Stimulated activated effector memory CD8-positive, alpha-beta T cell treated with anti-CD3 and anti-CD28 coated beads, Interleukin-12 subunit alpha, Interleukin-12 subunit beta, amount 100 ng/mL, for 72 hours (primary cell): ENCODE measurements around the gene PRDX5.

Experiments
- ATAC-seq: fragments of 150-1000 bp; cut with Tn5 transposase; 2 replicates; pipeline ENCODE4 v1.10.0; 2021
- DNase-seq, 2 donors: peaks; one replicate each; pipeline ENCODE4 v3.0.0; 2021 to 2022; ENCODE audit warnings: low spot score in 2 of 2
- H3K27ac Mint-ChIP-seq: one replicate; pipeline ENCODE4 v1.8.0; 2022; ENCODE audit warnings: mild to moderate bottlenecking, mixed read lengths
- H3K36me3 Mint-ChIP-seq: one replicate; pipeline ENCODE4 v1.8.0; 2022; ENCODE audit warnings: mild to moderate bottlenecking, mixed read lengths
- H3K4me1 Mint-ChIP-seq: one replicate; pipeline ENCODE4 v1.8.0; 2022; ENCODE audit warnings: mixed read lengths
- H3K4me3 Mint-ChIP-seq: one replicate; pipeline ENCODE4 v1.8.0; 2022; ENCODE audit warnings: mild to moderate bottlenecking, mixed read lengths
- H3K9me3 Mint-ChIP-seq: one replicate; pipeline ENCODE4 v1.8.0; 2022; ENCODE audit warnings: mixed read lengths

Gene PRDX5

DNA sequence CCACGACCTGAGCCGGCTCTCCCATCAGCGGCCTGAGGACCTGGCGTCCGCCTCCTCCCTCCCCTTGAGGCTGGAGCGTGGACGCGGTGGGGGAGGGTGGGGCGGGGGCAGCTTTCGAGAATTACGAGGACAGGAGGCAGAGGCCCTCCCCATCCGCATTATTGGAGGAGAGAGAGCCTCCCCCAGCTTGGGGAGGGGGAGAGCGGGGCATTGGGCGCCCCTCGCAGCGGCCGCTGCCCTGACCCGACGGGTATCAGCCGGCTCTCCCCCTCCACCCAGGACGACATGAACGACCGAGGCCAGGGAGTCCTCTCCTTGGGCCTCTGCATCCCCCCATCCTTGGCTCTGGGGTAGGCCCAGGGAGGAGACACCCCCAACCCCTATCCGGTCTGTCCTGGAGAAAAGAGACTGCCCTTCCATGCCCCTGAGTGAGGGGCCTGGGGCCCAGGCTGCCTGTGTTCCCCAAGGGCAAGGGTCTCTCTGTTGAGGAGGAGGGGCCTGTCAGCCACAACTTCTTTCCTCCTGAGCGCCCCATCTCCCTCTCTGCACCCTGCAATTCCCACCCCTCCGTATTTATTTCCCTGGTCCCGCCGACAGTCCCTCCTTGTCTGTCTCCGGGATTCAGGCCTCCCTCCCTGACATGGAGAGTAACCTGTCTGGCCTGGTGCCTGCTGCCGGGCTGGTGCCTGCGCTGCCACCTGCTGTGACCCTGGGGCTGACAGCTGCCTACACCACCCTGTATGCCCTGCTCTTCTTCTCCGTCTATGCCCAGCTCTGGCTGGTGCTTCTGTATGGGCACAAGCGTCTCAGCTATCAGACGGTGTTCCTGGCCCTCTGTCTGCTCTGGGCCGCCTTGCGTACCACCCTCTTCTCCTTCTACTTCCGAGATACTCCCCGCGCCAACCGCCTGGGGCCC is 31.8 kb upstream of the PRDX5 start:
- Mint-ChIP-seq H3K4me3 (peak overlapping the region; percentile 74), H3K27ac (peak overlapping the region; percentile 93), H3K4me1 (peaks cover 39% of the 10 kb centered on the region), H3K36me3 (peaks cover 30% of the 10 kb centered on the region), H3K9me3 (no peaks in the 10 kb centered on the region)
- DNase-seq (no peak), ATAC-seq (no peak)

DNA sequence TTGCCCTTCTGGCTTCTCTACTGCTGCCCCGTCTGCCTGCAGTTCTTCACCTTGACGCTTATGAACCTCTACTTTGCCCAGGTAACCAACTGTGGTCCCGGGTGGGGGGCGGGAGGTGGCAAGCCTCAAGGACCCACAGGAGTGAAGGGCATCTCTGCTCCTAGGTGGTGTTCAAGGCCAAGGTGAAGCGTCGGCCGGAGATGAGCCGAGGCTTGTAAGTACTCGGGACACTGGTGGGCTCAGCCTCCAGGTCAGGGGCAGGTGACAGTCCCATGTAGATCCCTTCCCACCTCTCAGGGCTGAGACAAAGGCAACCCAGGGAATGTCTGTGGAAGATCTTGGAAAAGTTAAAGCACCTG is 31.1 kb upstream of the PRDX5 start:
- Mint-ChIP-seq H3K4me1 (peaks cover 33% of the 10 kb centered on the region), H3K27ac (peak overlapping the region; percentile 85), H3K4me3 (peak overlapping the region; percentile 74), H3K36me3 (peaks cover 25% of the 10 kb centered on the region), H3K9me3 (no peaks in the 10 kb centered on the region)
- ATAC-seq: no peak
- no peak for DNase-seq

DNA sequence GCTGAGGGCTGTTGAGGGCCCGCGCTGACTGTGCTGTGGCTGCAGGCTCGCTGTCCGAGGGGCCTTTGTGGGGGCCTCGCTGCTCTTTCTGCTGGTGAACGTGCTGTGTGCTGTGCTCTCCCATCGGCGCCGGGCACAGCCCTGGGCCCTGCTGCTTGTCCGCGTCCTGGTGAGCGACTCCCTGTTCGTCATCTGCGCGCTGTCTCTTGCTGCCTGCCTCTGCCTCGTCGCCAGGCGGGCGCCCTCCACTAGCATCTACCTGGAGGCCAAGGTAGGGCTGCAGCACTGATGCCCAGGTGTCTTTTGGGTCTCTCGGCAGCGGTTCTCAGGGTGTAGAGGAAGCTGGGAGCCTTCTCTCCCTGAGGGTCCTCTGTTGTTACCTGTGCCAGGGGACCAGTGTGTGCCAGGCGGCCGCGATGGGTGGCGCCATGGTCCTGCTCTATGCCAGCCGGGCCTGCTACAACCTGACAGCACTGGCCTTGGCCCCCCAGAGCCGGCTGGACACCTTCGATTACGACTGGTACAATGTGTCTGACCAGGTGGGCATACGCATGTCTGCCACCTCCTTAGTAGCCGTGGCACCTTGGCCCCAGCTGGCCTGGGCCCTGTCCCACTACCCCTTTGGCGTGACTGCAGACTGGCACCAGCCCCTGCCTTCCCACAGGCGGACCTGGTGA is 30.1 kb upstream of the PRDX5 start:
- Mint-ChIP-seq H3K4me1 (peaks cover 32% of the 10 kb centered on the region), H3K27ac (no peak overlapping the region), H3K4me3 (no peak overlapping the region), H3K9me3 (no peaks in the 10 kb centered on the region), H3K36me3 (peaks cover 20% of the 10 kb centered on the region)
- ATAC-seq: no peak
- DNase-seq: no peak

DNA sequence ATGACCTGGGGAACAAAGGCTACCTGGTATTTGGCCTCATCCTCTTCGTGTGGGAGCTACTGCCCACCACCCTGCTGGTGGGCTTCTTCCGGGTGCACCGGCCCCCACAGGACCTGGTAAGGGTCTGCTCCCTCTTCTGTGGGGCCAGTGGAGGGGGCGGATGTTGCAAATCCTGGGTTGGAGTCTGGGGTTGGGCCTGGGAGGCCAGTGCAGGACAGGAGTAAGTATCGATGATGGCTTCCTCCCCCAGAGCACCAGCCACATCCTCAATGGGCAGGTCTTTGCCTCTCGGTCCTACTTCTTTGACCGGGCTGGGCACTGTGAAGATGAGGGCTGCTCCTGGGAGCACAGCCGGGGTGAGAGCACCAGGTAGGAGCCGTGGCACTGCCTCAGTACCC is 29.6 kb upstream of the PRDX5 start:
- H3K27ac Mint-ChIP-seq: no peak overlapping the region
- no peak overlapping the region for H3K4me3 Mint-ChIP-seq
- peaks cover 27% of the 10 kb centered on the region for H3K4me1 Mint-ChIP-seq
- ATAC-seq: no peak
- no peaks in the 10 kb centered on the region for H3K9me3 Mint-ChIP-seq
- no peak for DNase-seq
- peaks cover 20% of the 10 kb centered on the region for H3K36me3 Mint-ChIP-seq

DNA sequence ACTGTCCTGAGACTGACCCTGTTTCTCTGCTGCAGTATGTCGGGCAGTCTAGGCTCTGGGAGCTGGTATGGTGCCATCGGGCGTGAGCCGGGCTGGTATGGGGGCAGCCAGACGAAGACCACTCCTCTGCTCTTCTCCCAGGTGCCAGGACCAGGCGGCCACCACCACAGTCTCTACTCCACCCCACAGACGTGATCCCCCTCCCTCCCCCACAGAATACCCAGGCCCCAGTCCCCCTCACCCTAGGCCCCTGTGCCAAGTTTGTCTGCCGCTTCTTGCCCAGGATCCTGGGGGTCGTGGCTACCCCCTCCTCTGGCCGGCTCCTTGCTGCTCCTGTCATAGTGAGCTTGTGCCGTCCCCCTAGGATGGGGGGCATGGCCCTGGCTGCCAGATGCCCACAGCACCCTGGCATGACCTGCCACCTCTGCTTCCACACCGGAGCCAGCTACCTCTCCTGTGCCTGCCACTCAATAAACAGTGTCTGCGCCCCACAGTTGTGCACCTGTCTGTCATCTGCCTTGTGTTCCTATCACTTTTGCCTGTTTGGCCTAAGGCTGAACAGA is 28.8 kb upstream of the PRDX5 start:
- no peak overlapping the region for H3K27ac Mint-ChIP-seq
- H3K4me1 Mint-ChIP-seq: peaks cover 21% of the 10 kb centered on the region
- no peaks in the 10 kb centered on the region for H3K9me3 Mint-ChIP-seq
- ATAC-seq: no peak
- peaks cover 20% of the 10 kb centered on the region for H3K36me3 Mint-ChIP-seq
- no peak for DNase-seq
- no peak overlapping the region for H3K4me3 Mint-ChIP-seq

DNA sequence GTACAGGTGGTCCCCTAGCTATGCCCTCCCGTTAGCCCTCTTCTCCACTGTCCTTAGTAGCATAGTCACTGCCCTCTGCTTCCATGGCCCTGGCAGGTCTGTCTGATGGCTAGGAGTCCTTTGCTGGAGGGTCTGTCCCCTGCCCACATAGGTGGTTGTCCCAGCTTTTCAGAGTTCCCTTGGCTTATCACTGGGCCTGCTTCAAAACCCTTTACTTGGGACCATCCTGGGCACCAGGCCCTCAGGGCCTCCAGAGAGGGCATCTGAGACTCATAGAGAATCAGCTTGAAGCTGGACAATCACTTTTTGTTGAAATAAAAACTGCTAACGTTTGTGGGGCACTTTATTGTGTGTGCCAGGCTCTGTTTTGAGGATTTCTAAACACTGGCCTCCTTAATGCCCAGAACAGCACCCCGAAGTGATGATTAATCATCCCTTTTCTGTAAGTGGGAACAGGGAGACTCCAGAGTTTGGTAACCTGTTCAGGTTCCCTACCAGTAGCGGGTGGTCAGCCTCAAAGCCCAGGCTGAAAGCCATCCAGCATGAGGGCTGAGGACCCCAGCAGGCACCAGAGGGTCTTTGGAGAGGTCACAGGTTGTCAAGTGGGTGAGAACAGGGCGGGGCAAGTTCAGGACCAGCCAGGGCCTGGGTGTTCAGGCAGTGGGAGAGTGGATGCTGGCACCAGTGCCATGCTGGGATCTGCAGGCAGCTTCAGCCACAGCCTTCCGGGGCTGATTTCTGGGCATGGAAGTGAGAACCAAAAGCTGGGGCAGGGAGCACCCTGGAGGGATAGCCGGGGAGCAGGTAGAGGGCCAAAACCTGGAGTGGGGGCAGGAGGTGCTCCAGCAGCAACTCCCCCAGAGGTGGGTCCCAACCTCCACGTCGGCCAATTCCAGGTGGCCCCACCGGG is 27.3 kb upstream of the PRDX5 start:
- DNase-seq: no peak
- no peak overlapping the region for H3K27ac Mint-ChIP-seq
- H3K9me3 Mint-ChIP-seq: no peaks in the 10 kb centered on the region
- H3K4me1 Mint-ChIP-seq: peaks cover 21% of the 10 kb centered on the region
- H3K4me3 Mint-ChIP-seq: peak overlapping the region; percentile 71
- ATAC-seq: no peak
- peaks cover 14% of the 10 kb centered on the region for H3K36me3 Mint-ChIP-seq

DNA sequence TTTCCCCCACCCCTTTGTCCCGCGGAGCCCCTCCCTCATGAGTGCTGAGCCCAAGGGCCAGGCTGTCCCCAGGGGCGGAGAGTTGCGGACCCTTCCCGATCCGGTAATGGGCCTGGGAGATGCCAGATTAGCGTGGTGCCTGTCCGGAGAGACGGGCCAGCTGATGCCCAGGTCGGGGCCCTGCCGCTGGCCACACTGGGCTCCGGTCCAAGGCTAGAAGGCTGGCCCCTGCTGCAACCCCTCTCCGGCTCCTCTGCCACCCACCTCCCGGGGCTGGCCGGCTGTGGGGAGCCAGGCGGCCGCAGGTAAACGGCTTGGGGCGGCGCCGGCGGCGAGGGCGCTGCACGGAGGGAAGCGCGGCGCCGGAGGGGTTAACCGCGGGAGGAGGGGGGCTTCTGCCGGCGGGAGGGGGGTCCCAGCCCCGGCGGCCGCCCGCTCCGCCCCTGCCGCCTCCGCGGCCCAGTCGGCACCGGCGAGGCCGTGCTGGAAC is 26.6 kb upstream of the PRDX5 start, which contains the start of gene KCNK4:
Gene KCNK4, plus strand, starts transcription at position 41 of the 490 bp plus-strand sequence. CDS start 1,717 bp downstream, outside the sequence.
- ATAC-seq (no peak), DNase-seq (no peak)
- Mint-ChIP-seq H3K4me3 (peak within 1 kb of the TSS; percentile 71), H3K9me3 (no peaks in the 10 kb centered on the region), H3K27ac (no peak within 1 kb of the TSS), H3K4me1 (peaks cover 19% of the 10 kb centered on the region), H3K36me3 (peaks cover 11% of the 10 kb centered on the region)

DNA sequence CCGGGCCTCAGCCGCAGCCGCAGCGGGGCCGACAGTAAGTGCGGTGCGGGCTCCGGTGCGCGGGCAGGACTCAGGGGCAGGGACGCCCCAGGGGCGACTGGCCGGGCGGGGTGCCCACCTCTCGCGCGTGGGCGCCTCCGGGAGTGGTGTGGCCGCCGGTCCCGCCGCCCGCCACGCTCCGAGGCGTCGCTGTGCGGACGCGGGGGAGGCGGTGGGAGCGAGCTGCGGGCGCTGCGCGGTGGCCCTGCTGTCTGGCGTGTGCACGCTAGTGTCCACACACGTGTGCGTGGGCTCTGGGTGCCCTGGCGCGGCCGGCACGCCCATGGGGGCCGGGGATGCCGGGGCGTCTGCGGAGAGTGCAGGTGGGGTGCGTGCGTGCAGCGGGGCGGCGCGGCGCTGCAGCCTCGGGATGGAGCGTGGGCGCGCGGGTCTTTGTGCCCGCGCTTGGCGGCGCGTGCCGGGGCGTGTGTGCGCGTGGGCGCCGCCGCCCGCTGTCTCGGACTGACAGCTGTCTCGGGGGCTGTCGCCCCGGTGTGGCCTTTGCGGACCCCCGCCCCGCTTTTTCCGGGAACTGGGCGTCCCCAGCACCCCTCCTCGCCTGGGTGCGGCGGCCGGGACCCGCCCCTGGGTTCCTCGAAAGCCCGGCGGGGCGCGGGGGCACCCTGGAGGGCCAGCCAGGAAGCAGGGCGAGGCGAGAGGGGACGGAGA is 26.0 kb upstream of the PRDX5 start:
- Mint-ChIP-seq H3K4me3 (peak overlapping the region; percentile 64), H3K4me1 (peaks cover 13% of the 10 kb centered on the region), H3K36me3 (peaks cover 6% of the 10 kb centered on the region), H3K9me3 (no peaks in the 10 kb centered on the region), H3K27ac (no peak overlapping the region)
- DNase-seq (no peak), ATAC-seq (peak; percentile 44)

DNA sequence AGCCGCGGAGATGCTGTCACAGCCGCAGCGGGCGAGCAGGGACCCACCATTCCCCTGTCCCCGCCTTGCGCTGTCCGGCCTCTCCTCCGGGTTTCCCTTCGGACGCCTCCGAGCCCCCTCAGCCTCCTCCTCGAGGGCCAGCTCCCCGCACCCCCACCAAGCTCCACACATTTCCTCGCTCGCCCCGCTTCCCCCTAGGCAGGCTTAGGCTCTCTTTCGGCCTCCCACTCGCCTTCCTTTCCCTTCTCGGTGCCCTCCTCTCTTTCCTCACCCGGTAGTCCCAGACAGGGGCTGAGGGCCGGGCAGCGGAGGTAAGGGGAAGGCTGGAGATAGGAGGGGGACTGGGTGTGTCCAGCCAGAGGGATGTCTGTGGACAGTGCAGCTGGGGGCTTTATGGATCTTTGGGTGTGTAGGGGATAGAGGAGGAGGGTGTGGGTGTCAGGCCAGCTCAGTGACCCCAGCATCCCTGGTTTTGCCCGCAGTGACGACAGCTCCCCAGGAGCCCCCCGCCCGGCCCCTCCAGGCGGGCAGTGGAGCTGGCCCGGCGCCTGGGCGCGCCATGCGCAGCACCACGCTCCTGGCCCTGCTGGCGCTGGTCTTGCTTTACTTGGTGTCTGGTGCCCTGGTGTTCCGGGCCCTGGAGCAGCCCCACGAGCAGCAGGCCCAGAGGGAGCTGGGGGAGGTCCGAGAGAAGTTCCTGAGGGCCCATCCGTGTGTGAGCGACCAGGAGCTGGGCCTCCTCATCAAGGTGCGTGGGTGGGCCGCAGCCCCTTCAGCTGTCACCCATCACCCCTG is 25.3 kb upstream of the PRDX5 start:
- peak; percentile 9 for ATAC-seq
- H3K27ac Mint-ChIP-seq: no peak overlapping the region
- no peak for DNase-seq

DNA sequence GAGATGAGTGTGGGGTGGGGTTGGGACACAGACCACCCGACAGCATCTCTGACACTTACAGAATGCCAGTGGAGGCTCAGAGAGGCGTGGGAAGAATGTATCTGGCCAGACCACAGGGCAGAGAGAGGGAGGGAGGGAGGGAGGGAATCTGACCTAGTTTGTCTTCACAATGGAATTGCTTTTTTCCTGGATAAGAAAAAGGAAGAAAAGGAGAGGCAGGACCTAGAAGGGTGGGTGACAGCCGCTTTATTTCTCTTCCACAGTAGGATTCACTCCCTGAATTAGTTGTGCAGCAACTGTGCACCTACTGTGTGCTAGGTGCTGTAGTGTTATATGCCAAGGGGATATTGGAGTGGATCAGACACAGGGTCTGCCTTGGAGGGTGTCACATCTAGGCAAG is 23.1 kb upstream of the PRDX5 start:
- H3K36me3 Mint-ChIP-seq: peaks cover 5% of the 10 kb centered on the region
- no peak overlapping the region for H3K27ac Mint-ChIP-seq
- H3K4me1 Mint-ChIP-seq: peaks cover 26% of the 10 kb centered on the region
- no peak for ATAC-seq
- H3K9me3 Mint-ChIP-seq: no peaks in the 10 kb centered on the region
- no peak for DNase-seq
- no peak overlapping the region for H3K4me3 Mint-ChIP-seq

More for the DNA sequence above, 25.3 kb upstream of the PRDX5 start:
- peak overlapping the region; percentile 64 for H3K4me3 Mint-ChIP-seq
- peaks cover 5% of the 10 kb centered on the region for H3K36me3 Mint-ChIP-seq
- no peaks in the 10 kb centered on the region for H3K9me3 Mint-ChIP-seq
- H3K4me1 Mint-ChIP-seq: peaks cover 16% of the 10 kb centered on the region

DNA sequence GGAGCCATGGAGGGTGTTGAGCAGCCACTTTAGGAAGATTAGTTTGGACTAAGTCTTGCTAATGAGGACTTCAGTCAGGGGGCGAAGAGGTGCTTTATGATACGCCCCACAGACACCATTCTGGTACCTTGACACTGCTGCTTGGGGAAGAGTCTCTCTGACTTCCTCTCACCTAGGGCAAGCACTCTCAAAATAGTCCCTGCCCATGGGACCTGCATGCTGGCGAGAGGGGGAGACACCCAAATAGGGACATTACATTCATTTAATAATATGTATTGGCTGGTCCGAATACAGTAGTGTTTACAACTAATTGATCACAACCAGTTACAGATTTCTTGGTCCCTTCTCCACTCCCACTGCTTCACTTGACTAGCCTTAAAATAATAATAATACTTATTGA is 22.2 kb upstream of the PRDX5 start:
- H3K36me3 Mint-ChIP-seq: peaks cover 2% of the 10 kb centered on the region
- no peak for DNase-seq
- no peak for ATAC-seq
- peaks cover 33% of the 10 kb centered on the region for H3K4me1 Mint-ChIP-seq
- H3K9me3 Mint-ChIP-seq: no peaks in the 10 kb centered on the region
- H3K27ac Mint-ChIP-seq: no peak overlapping the region
- no peak overlapping the region for H3K4me3 Mint-ChIP-seq

DNA sequence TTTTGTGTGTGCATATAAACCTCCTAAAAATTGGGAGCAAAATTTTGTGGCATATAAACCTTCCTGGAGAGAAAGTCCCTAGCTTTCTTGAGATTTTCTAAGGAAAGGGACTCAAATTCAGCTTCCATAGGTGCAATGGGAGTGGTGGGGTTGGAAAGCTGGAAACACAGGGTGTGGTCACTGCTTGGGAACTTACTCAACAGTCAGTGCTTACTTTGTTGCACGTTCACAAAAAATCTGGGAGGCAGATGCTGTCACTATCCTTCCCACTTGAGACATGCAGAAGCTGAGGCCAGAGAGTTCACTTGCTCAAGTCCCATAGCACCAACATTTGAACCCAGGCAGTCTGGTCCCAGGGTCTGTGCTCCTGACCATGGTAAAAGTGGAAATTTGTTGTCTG is 21.7 kb upstream of the PRDX5 start:
- Mint-ChIP-seq H3K4me1 (peaks cover 32% of the 10 kb centered on the region), H3K9me3 (no peaks in the 10 kb centered on the region), H3K27ac (no peak overlapping the region), H3K4me3 (no peak overlapping the region), H3K36me3 (no peaks in the 10 kb centered on the region)
- DNase-seq (no peak), ATAC-seq (no peak)

DNA sequence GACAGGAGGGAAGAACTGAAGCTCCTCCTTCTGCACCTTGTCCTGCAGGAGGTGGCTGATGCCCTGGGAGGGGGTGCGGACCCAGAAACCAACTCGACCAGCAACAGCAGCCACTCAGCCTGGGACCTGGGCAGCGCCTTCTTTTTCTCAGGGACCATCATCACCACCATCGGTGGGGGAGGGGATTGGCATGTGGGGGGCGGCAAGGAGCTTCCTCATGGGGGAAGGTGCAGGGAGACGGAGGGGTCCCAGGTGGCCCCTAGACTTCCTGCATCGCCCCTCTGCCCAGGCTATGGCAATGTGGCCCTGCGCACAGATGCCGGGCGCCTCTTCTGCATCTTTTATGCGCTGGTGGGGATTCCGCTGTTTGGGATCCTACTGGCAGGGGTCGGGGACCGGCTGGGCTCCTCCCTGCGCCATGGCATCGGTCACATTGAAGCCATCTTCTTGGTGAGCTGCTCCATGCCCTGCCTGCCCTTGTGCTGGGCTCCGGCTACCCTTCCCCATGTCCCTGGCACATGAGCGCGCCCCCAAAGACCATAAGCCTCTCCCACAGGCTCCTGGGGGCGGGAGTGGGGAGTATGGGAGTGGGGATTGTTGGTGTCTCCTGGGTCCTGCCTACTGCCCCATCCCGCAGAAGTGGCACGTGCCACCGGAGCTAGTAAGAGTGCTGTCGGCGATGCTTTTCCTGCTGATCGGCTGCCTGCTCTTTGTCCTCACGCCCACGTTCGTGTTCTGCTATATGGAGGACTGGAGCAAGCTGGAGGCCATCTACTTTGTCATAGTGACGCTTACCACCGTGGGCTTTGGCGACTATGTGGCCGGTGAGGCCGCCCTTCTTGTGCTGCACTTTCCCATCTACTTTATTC is 20.9 kb upstream of the PRDX5 start:
- Mint-ChIP-seq H3K9me3 (no peaks in the 10 kb centered on the region), H3K27ac (no peak overlapping the region), H3K4me1 (peaks cover 32% of the 10 kb centered on the region), H3K36me3 (no peaks in the 10 kb centered on the region), H3K4me3 (no peak overlapping the region)
- ATAC-seq (no peak), DNase-seq (no peak)
